ENCODE data around the gene KCND1.

The KCND1 gene

DNA sequence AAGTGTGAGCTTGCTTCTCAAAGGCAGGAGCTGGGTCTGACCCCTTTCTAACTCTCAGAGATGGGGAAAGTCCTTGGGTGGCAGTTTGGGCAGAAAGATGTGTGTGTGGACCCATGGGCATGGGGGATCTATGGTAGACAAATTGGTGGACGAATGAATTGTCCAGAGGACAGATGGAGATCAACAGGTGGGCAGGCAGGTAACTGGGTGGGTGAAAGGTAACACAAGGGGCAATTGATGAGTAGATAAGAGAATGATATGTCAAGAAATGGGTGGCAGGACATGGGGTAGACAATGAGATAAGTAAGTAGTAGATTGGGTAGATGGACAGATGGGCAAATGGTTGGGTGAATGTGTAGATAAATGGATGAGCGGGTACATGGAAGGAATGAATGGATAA, 2.9 kb upstream of the KCND1 start:
- no peak for DNase-seq (ENCODE audit: low read depth)

- no peak for DNase-seq (ENCODE audit: low read depth)
These were observed 2.4 kb upstream of the KCND1 start for GRCh38 chrX:48974033-48974432.

GRCh38 chrX:48972220-48973164, 848 bp upstream of the KCND1 start:
- DNase-seq (ENCODE audit: low read depth), result no peak

GRCh38 chrX:48969471-48969870, 2.2 kb downstream of the KCND1 start:
- DNase-seq (ENCODE audit: low read depth), result no peak

DNA sequence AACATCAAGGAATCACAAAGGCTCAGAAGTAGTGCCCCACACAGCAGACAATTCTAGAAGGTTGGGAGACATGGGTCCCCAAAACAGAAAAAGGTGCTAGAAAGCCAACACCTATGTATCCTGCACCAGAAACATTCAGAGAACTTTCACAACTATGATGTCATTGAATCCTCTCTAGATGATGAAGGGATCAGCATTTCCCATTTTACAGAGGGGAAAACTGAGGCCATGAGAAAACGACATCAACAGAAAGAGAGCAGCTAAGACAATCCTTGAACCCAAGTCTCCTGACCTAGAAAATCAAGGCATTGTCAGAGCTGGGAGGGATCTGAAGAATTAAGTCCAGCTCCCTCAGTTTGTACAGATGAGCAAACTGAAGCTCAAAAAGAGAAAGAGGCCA, 3.3 kb downstream of the KCND1 start:
- no peak for DNase-seq (ENCODE audit: low read depth)

DNA sequence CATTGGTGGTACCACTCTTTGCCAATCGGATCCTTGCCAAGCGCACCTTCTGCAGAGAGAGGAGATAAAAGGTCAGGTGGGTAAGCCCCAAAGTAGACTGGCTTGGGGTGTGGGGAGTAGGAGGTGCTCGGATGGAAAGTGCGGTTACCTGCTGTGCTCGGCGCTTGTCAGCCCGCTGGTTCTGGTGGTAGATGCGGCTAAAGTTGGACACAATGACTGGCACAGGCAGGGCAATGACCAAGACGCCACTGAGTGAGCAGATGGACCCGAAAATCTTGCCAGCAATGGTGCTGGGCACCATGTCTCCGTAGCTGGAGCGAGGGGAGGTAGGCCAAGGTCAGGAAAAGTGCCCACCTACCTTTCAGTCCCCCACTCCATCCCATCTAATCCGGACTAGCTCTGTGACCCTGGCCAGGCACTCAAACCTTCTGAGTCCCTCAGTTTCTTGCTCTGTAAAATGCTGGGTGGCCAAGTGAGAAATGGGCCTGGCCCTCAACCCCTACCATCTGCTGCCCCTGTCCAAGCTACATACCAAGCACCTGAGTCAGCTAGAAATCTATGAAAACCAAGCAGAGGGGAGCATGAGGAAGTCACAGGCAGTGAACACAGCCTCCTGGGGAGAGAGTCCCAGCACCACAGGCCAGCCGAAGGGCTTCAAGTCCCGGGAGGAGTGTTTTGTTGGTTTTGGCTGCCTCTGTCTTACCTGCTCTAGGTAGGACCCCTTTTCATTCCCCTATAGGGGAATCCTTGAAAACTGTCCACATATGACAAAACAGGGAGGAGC, 4.7 kb downstream of the KCND1 start:
- no peak for DNase-seq (ENCODE audit: low read depth)

DNA sequence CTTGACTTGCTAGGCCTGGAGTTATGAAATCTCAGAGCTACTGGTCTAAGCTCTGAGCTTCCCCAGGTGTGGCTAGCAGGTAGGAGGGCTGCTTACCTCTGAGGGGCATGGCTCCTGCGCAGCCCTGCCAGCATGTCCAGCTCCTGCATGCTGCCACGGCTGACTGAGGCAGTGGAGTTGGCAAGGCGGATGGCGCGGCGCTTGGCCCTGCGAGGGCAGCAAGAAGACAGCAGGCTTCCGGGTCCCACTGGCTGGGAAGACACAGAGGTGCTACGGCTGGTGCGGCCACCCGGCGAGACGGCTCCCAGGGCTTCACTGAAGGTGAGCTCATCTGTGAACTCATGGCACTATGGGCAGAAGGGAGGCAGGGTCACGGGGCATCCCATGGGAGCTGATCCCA, 5.7 kb downstream of the KCND1 start:
- no peak for DNase-seq (ENCODE audit: low read depth)

GRCh38 chrX:48961585-48962091, 10.0 kb downstream of the KCND1 start:
- DNase-seq (ENCODE audit: low read depth), result no peak

DNA sequence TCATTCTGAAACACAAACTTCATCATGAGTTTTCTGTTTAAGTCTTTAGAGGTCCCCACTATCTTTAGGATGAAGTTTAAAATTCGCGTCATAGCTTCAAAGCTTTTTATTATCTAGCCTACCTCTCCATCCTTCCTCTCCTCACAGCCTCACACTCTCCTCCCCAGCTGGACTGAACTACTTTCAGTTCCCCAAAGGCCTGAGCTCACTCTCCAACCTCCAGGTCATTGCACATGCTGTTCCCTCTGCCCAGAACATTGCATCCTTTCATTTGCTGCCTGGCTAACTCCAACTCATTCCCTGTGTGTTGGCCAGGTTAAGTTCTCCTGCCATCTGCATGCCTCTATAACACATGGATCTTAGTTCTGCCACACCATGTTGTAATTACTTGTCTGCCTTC, 11.4 kb downstream of the KCND1 start:
- no peak for DNase-seq (ENCODE audit: low read depth)

GRCh38 chrX:48958635-48959094, 13.0 kb downstream of the KCND1 start:
- no peak for DNase-seq (ENCODE audit: low read depth)

DNA sequence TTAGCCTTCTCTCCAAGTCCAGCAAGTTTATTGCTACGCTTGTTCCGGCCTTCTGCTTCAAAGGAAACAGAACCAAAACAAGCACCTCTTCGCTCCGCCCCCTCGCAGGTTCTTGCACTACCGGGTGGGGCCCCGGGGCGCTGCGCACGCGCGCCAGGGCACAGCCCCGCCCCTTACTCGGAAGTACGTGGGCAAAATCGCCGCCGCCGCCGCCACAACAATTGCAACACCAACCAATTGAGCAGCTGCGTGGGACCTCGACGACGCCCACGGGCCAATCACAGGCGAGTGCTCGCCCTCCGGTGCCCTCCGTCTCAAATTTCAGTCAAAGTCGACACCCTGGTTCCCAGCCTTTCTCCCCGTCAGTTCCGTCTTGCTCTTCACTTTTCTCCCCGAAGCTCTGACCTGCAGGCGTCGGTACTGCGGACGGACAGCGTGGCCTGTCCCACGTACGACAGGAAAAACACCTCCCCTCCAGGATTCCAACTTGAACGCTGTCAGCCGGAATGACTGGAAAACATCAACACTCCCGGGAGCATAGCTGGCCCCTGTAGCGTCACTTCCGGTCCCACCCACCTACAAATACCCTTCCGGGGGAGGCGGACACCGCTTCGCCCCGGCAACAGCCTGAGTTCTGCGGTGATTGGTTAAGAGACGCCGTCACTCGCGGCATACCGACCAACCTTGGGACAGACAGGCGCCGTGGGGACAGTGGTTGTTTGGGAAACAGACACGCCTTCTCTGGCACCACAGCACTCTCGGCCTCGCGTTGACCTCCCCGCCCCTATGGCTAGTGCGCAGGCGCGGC, 13.6 kb downstream of the KCND1 start:
- peak; percentile 90 for DNase-seq (ENCODE audit: low read depth)

GRCh38 chrX:48957477-48957826, 14.2 kb downstream of the KCND1 start, which contains the start of gene OTUD5:
TSS of gene OTUD5 (minus strand) at chrX:48957607. CDS start at chrX:48957570, 37 bp downstream.
- peak; percentile 68 for DNase-seq (ENCODE audit: low read depth)

GRCh38 chrX:48956728-48957414, 14.8 kb downstream of the KCND1 start:
- peak; percentile 42 for DNase-seq (ENCODE audit: low read depth)

- DNase-seq (ENCODE audit: low read depth), result no peak
These were observed 23.1 kb downstream of the KCND1 start for GRCh38 chrX:48948589-48948988.

GRCh38 chrX:48945517-48946348, 25.9 kb downstream of the KCND1 start:
- peak; percentile 48 for DNase-seq (ENCODE audit: low read depth)

DNA sequence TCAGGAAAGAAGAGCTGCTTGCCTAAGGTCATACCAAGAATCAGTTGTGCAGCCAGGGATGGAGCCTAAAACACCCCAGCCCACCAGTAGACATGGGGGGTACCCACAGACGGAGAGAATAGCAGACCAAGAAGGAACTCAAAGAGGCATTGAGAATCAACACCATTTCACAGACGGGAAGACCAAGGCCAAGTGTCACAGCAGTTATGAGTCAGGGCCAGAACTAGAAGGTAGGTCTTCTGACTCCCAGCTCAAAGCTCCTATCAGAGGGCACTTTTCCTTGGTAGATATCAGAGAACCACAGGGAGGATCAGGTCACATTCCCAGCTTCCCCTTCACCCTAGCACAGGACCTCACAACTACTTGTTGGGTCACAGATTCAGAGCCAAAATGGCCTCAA, 28.7 kb downstream of the KCND1 start:
- DNase-seq (ENCODE audit: low read depth), result no peak

DNA sequence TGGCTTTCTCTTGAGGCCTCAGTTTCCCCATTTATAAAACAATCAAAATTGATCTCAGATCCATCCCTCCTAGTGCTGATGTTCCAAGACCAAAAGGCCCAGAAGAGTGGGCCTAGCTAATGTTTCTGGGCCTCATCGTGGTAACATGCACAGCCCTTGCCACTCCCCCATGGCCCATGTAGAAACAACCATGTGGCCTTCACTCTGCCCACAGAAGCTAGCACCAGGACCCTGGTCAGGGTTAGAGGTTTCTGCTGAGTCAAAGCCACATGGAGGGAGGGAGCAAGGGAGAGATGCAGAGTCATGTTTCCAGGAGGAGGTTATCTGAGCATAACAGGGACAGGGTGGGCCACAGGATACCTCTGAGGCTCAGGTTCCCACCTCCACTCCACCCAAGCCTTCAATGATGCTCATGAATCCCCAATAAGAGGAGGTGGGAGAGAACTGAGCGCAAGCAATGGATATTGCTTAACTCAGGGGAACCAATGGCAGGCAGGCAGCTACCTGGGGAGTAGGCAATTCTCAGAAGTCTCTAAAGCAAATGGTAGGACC, 31.2 kb downstream of the KCND1 start:
- DNase-seq (ENCODE audit: low read depth), result no peak

GRCh38 chrX:48939524-48940228, 32.0 kb downstream of the KCND1 start:
- no peak for DNase-seq (ENCODE audit: low read depth)

- peak; percentile 63 for DNase-seq (ENCODE audit: low read depth)
These were observed 32.8 kb downstream of the KCND1 start for GRCh38 chrX:48938721-48939425.
